Measurements from ENCODE around the gene GRAMD1B. TPM values are rescaled to one million over a fixed set of nuclear protein-coding genes. Genes with fewer than 3 reads are reported as not detected.

The GRAMD1B gene
- total RNA-seq, 4 donors from 2014 or later, result 2.1 to 8.5 (median 7.0) TPM

DNA sequence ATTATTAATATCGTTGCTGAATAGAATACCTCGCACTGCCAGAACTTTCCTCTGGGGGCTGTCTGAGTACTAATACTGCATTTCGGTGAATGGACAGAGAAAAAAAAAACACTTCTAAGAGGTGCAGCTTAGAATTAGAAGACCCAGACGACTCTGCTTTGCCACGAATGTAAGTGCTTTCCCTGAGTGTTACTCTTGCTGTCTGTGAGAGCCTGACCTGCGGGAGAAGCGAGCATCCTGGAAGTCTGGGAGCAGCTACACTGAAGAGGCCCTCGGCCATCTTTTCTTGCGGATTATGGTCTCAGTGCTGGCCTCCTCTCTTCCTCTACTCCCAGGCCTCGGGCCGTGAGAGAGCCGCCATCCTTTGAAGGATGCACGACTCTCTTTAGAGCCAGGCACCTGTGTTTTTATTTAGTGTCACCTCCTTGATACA lies 129.5 kb downstream of the GRAMD1B start:
- ATAC-seq (ENCODE audit: low FRiP score), result no peak
- no peak for DNase-seq (ENCODE audit: low spot score)
- TF ChIP-seq, protein P1, sequence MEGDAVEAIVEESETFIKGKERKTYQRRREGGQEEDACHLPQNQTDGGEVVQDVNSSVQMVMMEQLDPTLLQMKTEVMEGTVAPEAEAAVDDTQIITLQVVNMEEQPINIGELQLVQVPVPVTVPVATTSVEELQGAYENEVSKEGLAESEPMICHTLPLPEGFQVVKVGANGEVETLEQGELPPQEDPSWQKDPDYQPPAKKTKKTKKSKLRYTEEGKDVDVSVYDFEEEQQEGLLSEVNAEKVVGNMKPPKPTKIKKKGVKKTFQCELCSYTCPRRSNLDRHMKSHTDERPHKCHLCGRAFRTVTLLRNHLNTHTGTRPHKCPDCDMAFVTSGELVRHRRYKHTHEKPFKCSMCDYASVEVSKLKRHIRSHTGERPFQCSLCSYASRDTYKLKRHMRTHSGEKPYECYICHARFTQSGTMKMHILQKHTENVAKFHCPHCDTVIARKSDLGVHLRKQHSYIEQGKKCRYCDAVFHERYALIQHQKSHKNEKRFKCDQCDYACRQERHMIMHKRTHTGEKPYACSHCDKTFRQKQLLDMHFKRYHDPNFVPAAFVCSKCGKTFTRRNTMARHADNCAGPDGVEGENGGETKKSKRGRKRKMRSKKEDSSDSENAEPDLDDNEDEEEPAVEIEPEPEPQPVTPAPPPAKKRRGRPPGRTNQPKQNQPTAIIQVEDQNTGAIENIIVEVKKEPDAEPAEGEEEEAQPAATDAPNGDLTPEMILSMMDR (IDR thresholded peaks at IDR 0.05), result no peak

DNA sequence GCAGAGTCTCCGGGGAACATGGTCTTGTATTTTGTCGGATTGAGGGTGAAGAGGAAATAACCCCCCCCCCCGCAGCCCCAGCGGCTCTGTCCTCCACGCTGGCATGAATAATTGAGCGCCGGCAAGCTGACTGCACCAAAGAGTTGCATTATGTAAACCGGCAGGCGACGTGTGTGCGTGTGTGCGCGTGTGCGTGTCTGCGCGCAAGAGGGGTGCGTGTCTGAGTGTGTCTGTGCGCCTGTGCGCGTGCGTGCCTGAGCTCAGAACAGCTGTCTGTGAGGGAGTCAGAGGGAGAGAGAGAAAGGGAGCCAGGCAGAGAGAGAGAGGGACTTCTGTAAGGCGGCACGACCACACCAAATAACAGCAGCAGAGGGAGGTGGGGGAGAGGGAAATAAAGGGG lies 129.9 kb downstream of the GRAMD1B start:
- TF ChIP-seq, protein P1 (IDR thresholded peaks at IDR 0.05), result no peak
- ATAC-seq (ENCODE audit: low FRiP score), result no peak
- DNase-seq (ENCODE audit: low spot score), result no peak

DNA sequence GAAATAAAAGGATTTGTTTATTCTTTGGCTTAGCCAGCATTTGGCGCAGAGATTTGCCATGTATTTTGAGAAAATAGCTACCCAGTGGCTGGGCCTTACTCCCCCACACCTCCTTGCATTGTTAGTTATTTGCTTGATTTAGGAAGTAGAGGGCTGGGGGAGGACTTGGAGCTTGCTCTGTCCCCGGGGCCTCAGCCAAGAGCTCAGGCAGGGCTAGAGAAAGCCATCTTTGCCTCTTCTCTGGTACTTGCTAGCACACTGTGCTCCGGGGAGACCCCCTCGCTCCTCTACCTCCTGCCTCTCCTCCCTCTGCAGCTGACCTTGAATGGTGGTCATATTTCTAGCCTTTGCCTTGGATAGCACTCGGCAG lies 131.3 kb downstream of the GRAMD1B start:
- ATAC-seq (ENCODE audit: low FRiP score), result no peak
- TF ChIP-seq, protein P1 (IDR thresholded peaks at IDR 0.05), result no peak
- DNase-seq (ENCODE audit: low spot score), result no peak

DNA sequence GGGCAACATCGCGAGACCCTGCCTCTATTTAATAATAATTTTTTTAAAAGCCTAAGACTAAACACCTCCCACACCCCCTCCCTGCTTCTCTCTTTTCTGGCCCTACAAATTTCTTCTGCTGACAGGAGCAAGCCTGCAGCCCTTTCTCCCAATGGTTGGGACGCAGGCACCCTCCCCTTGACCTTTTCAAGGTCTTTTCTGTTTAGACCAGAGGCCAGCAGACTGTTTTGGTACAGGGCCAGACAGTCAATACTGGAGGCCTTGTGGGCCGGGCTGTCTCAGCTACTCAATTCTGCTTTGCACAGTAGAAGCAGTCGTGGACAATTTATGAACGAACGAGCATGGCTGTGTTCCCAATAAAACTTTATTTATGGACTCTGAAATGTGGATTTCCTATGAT lies 132.1 kb downstream of the GRAMD1B start:
- ATAC-seq (ENCODE audit: low FRiP score), result no peak
- TF ChIP-seq, protein P1 (IDR thresholded peaks at IDR 0.05), result no peak

DNA sequence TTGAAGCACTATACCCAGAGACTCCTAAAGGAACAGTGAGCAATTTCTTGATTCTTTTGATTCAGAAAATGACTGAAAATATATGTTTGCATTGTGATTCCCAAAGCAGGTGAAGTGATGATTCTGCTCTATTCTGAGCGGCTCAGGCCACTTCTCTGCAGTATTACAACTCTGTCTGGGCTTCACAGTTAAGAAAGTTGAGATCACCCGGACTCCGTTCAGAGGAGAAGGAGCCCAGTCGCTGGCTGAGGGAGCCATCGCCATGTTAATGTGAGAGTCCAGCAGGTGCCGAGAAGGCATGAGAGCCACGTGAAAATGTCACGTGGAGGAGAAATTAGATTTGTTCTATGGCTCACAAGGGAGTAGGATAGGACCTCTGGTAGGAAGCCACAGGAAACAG lies 132.8 kb downstream of the GRAMD1B start:
- ATAC-seq (ENCODE audit: low FRiP score), result no peak
- no peak for DNase-seq (ENCODE audit: low spot score)
- TF ChIP-seq, protein P1 (IDR thresholded peaks at IDR 0.05), result no peak

More for the DNA sequence above, 132.1 kb downstream of the GRAMD1B start:
- DNase-seq (ENCODE audit: low spot score), result no peak

DNA sequence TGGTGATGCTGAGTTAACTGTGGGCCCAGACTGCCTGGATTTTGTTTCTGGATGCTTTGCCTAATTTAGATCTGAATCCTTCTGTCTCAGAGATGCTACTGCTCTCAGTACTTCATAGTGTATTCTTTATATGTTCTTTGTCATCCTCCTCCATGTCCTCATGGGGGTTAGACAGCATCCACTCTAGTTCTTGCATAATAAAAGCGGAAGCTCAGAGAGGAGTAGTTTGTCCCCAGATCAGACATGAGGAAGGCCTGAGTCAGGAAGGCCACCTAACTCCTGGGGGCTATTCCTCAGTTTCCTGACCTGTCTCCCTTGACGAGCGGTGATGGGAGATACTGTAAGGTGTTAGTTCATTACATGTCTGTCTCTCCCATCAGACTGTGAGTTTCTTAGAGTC lies 134.2 kb downstream of the GRAMD1B start:
- TF ChIP-seq, protein P1 (IDR thresholded peaks at IDR 0.05), result no peak
- ATAC-seq (ENCODE audit: low FRiP score), result no peak
- DNase-seq (ENCODE audit: low spot score), result no peak

DNA sequence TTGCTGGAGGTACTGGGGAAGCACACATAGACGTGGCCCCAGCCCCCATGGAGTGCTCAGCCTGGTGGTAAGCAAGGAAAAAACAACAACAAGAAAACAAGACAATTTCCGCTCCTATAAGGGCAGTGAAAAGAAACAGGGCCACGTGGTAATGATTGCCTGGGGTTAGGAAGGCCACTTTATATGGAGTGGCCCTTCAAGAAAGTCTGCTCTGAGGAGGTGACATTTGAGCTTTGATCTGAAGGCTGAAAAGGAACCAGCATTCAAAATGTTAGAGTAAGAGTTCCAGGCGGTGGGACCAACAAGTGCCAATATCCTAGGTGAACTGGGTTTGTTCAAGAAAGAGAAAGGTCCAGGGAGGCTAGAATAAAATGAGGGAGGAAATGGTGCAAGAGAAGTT lies 136.8 kb downstream of the GRAMD1B start:
- no peak for DNase-seq (ENCODE audit: low spot score)
- no peak for ATAC-seq (ENCODE audit: low FRiP score)
- TF ChIP-seq, protein P1 (IDR thresholded peaks at IDR 0.05), result no peak
